NB4 (cell line): ENCODE results near the gene NUDT7.

Experiments
- CTCF ChIP-seq: IDR thresholded peaks from one replicate; pipeline ENCODE4 v1.5.1; 2012; ENCODE audit warnings: low read depth, low read length
- POLR2A ChIP-seq: IDR thresholded peaks from 2 replicates; pipeline ENCODE4 v1.6.1; 2011; ENCODE audit warnings: mild to moderate bottlenecking; ENCODE audit not compliant: insufficient read length; ENCODE audit errors: extremely low read depth

GRCh38 chr16:77684181-77684526 lies 38.2 kb upstream of the NUDT7 start:
- TF ChIP-seq CTCF (no peak), POLR2A (no peak)
